WTC11 (cell line): ENCODE data around the gene CS. TPM values are rescaled to one million over a fixed set of nuclear protein-coding genes. Genes with fewer than 3 reads are reported as not detected.

Source experiments
- ATAC-seq: fragments of 200-7000 bp; cut with Tn5 transposase; 2 replicates; pipeline ENCODE4 v1.10.0; 2021; ENCODE audit warnings: mild to moderate bottlenecking, moderate library complexity
- CTCF ChIA-PET: fragments of 300-600 bp; sonication (Branson Sonifier 250); formaldehyde crosslinking; loops from one replicate; lab custom pipeline; 2021; ENCODE audit warnings: antibody characterized with exemption; lab: Charles Lee
- POLR2A ChIA-PET: fragments of 350-600 bp; sonication (Branson Sonifier 250); formaldehyde crosslinking; loops from one replicate; lab custom pipeline; 2021; ENCODE audit warnings: antibody characterized with exemption; lab: Charles Lee
- DNase-seq: peaks from one replicate; pipeline ENCODE4 v3.0.0; 2021; ENCODE audit warnings: low spot score
- H3K27ac Mint-ChIP-seq: 2 replicates; pipeline ENCODE4 v1.8.0; 2021; ENCODE audit warnings: mixed read lengths
- H3K27me3 Mint-ChIP-seq: 2 replicates; pipeline ENCODE4 v1.8.0; 2021; ENCODE audit warnings: low read depth, mild to moderate bottlenecking, moderate library complexity, mixed read lengths
- H3K36me3 Mint-ChIP-seq: 2 replicates; pipeline ENCODE4 v1.8.0; 2021; ENCODE audit warnings: mixed read lengths
- H3K4me1 Mint-ChIP-seq: 2 replicates; pipeline ENCODE4 v1.8.0; 2022; ENCODE audit warnings: mixed read lengths
- H3K4me3 Mint-ChIP-seq: 2 replicates; pipeline ENCODE4 v1.8.0; 2021; ENCODE audit warnings: mild to moderate bottlenecking, moderate library complexity, mixed read lengths
- H3K9me3 Mint-ChIP-seq: 2 replicates; pipeline ENCODE4 v1.8.0; 2021; ENCODE audit warnings: mixed read lengths
- ATF3 ChIP-seq: sonication (generic); formaldehyde crosslinking; conservative IDR thresholded peaks from 2 replicates; pipeline ENCODE4 v1.8.1; 2022; ENCODE audit warnings: mild to moderate bottlenecking, missing genetic modification reagents
- CDX4 ChIP-seq: fragments of 250-450 bp; sonication (Bioruptor Pico); IDR thresholded peaks from 2 replicates; pipeline ENCODE4 v1.9.0; 2021; ENCODE audit warnings: moderate library complexity, mild to moderate bottlenecking, inconsistent platforms, borderline replicate concordance
- CTCF ChIP-seq: fragments of 200-600 bp; IDR thresholded peaks from 2 replicates; pipeline ENCODE4 v1.8.0; 2022; ENCODE audit warnings: antibody characterized with exemption
- ELF4 ChIP-seq: sonication (generic); formaldehyde crosslinking; IDR thresholded peaks from 2 replicates; pipeline ENCODE4 v1.8.1; 2022; ENCODE audit warnings: low read depth, mild to moderate bottlenecking, moderate library complexity, missing genetic modification reagents
- ESRRA ChIP-seq: sonication (generic); formaldehyde crosslinking; IDR thresholded peaks from 2 replicates; pipeline ENCODE4 v1.8.1; 2022; ENCODE audit warnings: mild to moderate bottlenecking, missing genetic modification reagents, borderline replicate concordance
- FOXP1 ChIP-seq: sonication (generic); formaldehyde crosslinking; IDR thresholded peaks from 2 replicates; pipeline ENCODE4 v1.8.0; 2022; ENCODE audit warnings: missing genetic modification reagents, mild to moderate bottlenecking, moderate library complexity, borderline replicate concordance
- IRF1 ChIP-seq: sonication (generic); formaldehyde crosslinking; IDR thresholded peaks from 2 replicates; pipeline ENCODE4 v1.8.0; 2023; ENCODE audit warnings: missing genetic modification reagents
- JUN ChIP-seq: sonication (generic); formaldehyde crosslinking; IDR thresholded peaks from 2 replicates; pipeline ENCODE4 v1.8.0; 2023; ENCODE audit warnings: mild to moderate bottlenecking, missing genetic modification reagents
- MAX ChIP-seq: sonication (generic); formaldehyde crosslinking; IDR thresholded peaks from 2 replicates; pipeline ENCODE4 v1.8.0; 2022; ENCODE audit warnings: mild to moderate bottlenecking, missing genetic modification reagents
- MXD4 ChIP-seq: fragments of 250-450 bp; sonication (Bioruptor Pico); IDR thresholded peaks from 2 replicates; pipeline ENCODE4 v1.8.0; 2021; ENCODE audit warnings: mild to moderate bottlenecking, moderate library complexity, borderline replicate concordance
- MYBL2 ChIP-seq: sonication (generic); formaldehyde crosslinking; IDR thresholded peaks from 2 replicates; pipeline ENCODE4 v1.8.1; 2023; ENCODE audit warnings: mild to moderate bottlenecking, moderate library complexity, missing genetic modification reagents
- NFATC4 ChIP-seq: fragments of 250-450 bp; sonication (Bioruptor Pico); IDR thresholded peaks from 2 replicates; pipeline ENCODE4 v1.9.0; 2021; ENCODE audit warnings: mild to moderate bottlenecking
- NFYB ChIP-seq: sonication (generic); formaldehyde crosslinking; conservative IDR thresholded peaks from 2 replicates; pipeline ENCODE4 v1.8.0; 2022; ENCODE audit warnings: low read depth, missing genetic modification reagents
- TP53 ChIP-seq: sonication (generic); formaldehyde crosslinking; IDR thresholded peaks from 2 replicates; pipeline ENCODE4 v1.8.1; 2023; ENCODE audit warnings: mild to moderate bottlenecking, missing genetic modification reagents
- ZNF121 ChIP-seq: sonication (generic); formaldehyde crosslinking; IDR thresholded peaks from 2 replicates; pipeline ENCODE4 v1.8.0; 2023; ENCODE audit warnings: missing genetic modification reagents
- ZNF263 ChIP-seq: sonication (generic); formaldehyde crosslinking; IDR thresholded peaks from 2 replicates; pipeline ENCODE4 v1.8.1; 2022; ENCODE audit warnings: low read depth, mild to moderate bottlenecking, moderate library complexity, missing genetic modification reagents
- ZNF281 ChIP-seq: sonication (generic); formaldehyde crosslinking; IDR thresholded peaks from 2 replicates; pipeline ENCODE4 v1.8.0; 2023; ENCODE audit warnings: mild to moderate bottlenecking, missing genetic modification reagents
- ZNF317 ChIP-seq: sonication (generic); formaldehyde crosslinking; IDR thresholded peaks from 2 replicates; pipeline ENCODE4 v1.8.1; 2023; ENCODE audit warnings: low read depth, mild to moderate bottlenecking, moderate library complexity, missing genetic modification reagents, borderline replicate concordance
- ZNF416 ChIP-seq: fragments of 250-450 bp; sonication (Bioruptor Pico); IDR thresholded peaks from 2 replicates; pipeline ENCODE4 v1.9.0; 2021; ENCODE audit warnings: mild to moderate bottlenecking, inconsistent platforms
- ZSCAN18 ChIP-seq: fragments of 250-450 bp; sonication (Bioruptor Pico); IDR thresholded peaks from 2 replicates; pipeline ENCODE4 v2.1.2; 2022; ENCODE audit warnings: mild to moderate bottlenecking, moderate library complexity
- total RNA-seq: library from RNA; stranded (reverse); gene quantifications from 3 replicates; pipeline ENCODE4 v1.2.3, GENCODE V29; 2021

CS gene
- total RNA-seq, 1 experiment from 2014 or later = 275 TPM

GRCh38 chr12:56256326-56256960 lies 43.7 kb downstream of the CS start:
- DNase-seq = peak; percentile 36
- ChIA-PET CTCF (interaction anchor here (0.6 to 4.9 kb wide), 16 partner anchors 11 to 380 kb away, joined by 3 to 66 read pairs (median 4); partner anchors contain the start of genes COQ10A, ESYT1, RNF41 and SLC39A5), POLR2A (interaction anchor here (0.5 to 2.9 kb wide), 4 partner anchors 10 to 119 kb away, joined by 3 to 16 read pairs (median 3); partner anchors contain the start of genes COQ10A and RNF41)
- ATAC-seq = no peak
- Mint-ChIP-seq H3K9me3 (no peaks in the 10 kb centered on the region), H3K27ac (peak overlapping the region; percentile 29), H3K27me3 (0 out of 2 replicates have a peak, but pooled peaks cover 3% of the 10 kb centered on the region), H3K36me3 (peaks cover 46% of the 10 kb centered on the region)
- TF ChIP-seq ATF3 (CRISPR knock-in tag) = no peak
- TF ChIP-seq NFYB = no peak
- TF ChIP-seq ESRRA (CRISPR knock-in tag) = no peak
- TF ChIP-seq MAX (CRISPR knock-in tag) = no peak
- TF ChIP-seq ZNF317 (CRISPR knock-in tag) = no peak
- TF ChIP-seq ZSCAN18 (CRISPR knock-in tag) = no peak
- TF ChIP-seq CDX4 = no peak
- TF ChIP-seq ZNF281 = no peak
- no peak for TF ChIP-seq JUN (CRISPR knock-in tag)
- TF ChIP-seq, all 79 proteins: peak for 0
- H3K4me1 Mint-ChIP-seq = peaks cover 18% of the 10 kb centered on the region
- H3K4me3 Mint-ChIP-seq = peak overlapping the region; percentile 95

- POLR2A ChIA-PET = interaction anchor here (2.9 kb wide), 1 partner anchor 34 kb away, joined by 16 read pairs; the partner anchor contains the start of gene RNF41
Observed at GRCh38 chr12:56255671-56256070, 44.5 kb downstream of the CS start.

GRCh38 chr12:56253091-56253490 lies 47.0 kb downstream of the CS start:
- H3K4me1 Mint-ChIP-seq = peaks cover 15% of the 10 kb centered on the region
- H3K9me3 Mint-ChIP-seq = no peaks in the 10 kb centered on the region
- no peak overlapping the region for H3K27ac Mint-ChIP-seq
- CTCF ChIA-PET = interaction anchor here (0.8 kb wide), 1 partner anchor 47 kb away, joined by 4 read pairs; no protein-coding TSS in a partner anchor
- POLR2A ChIA-PET = no interaction called here
- peaks cover 53% of the 10 kb centered on the region for H3K36me3 Mint-ChIP-seq
- H3K27me3 Mint-ChIP-seq = no peaks in the 10 kb centered on the region
- ATAC-seq (no peak), DNase-seq (no peak)
- H3K4me3 Mint-ChIP-seq = no peak overlapping the region
- TF ChIP-seq ZNF416 (CRISPR knock-in tag) = no peak
- no peak for TF ChIP-seq ZNF281
- TF ChIP-seq CTCF = no peak
- no peak for TF ChIP-seq MYBL2 (CRISPR knock-in tag)
- TF ChIP-seq ELF4 (CRISPR knock-in tag) = no peak
- no peak for TF ChIP-seq MXD4

More at GRCh38 chr12:56255671-56256070, 44.5 kb downstream of the CS start:
- H3K27ac Mint-ChIP-seq = no peak overlapping the region
- DNase-seq = no peak
- TF ChIP-seq FOXP1 (no peak), IRF1 (no peak), ZNF263 (CRISPR knock-in tag) (no peak), TP53 (no peak), NFATC4 (CRISPR knock-in tag) (no peak), ZNF121 (no peak)
- TF ChIP-seq, all 79 proteins: peak for 0
- no peaks in the 10 kb centered on the region for H3K9me3 Mint-ChIP-seq
- peaks cover 48% of the 10 kb centered on the region for H3K36me3 Mint-ChIP-seq
- peaks cover 18% of the 10 kb centered on the region for H3K4me1 Mint-ChIP-seq
- H3K4me3 Mint-ChIP-seq = no peak overlapping the region
- CTCF ChIA-PET = interaction anchor here (0.6 to 4.9 kb wide), 8 partner anchors 19 to 248 kb away, joined by 3 to 38 read pairs (median 4); partner anchors contain the start of genes ESYT1, SLC39A5 and SMARCC2
- ATAC-seq = no peak
- no peaks in the 10 kb centered on the region for H3K27me3 Mint-ChIP-seq
